Panc1 (cell line): ENCODE measurements around the gene IDE. TPM values are rescaled to one million over a fixed set of nuclear protein-coding genes. Genes with fewer than 3 reads are reported as not detected.

Experiments used
- ATAC-seq: fragments of 200-7000 bp; cut with Tn5 transposase; 2 replicates; pipeline ENCODE4 v1.9.1; 2020; ENCODE audit warnings: mild to moderate bottlenecking, moderate library complexity
- BruUV-seq: library from RNA; stranded (reverse); fragments of 400-500 nt; replicated peaks from 2 replicates; lab custom pipeline; 2021; lab: Mats Ljungman, UMichigan
- CTCF ChIA-PET: fragments of 300-600 bp; sonication (Branson Sonifier 250); formaldehyde crosslinking; loops from one replicate; lab custom pipeline; 2022; ENCODE audit warnings: antibody characterized with exemption; lab: Charles Lee
- POLR2A ChIA-PET: fragments of 300-600 bp; sonication (Branson Sonifier 250); formaldehyde crosslinking; loops from one replicate; lab custom pipeline; 2022; ENCODE audit warnings: antibody characterized with exemption; lab: Charles Lee
- DNase-seq: peaks from one replicate; pipeline ENCODE4 v3.0.0-alpha.2; 2010; ENCODE audit warnings: low read depth, low spot score
- H3K27ac ChIP-seq: 2 replicates; pipeline ENCODE4 v1.5.1; 2011; ENCODE audit warnings: mild to moderate bottlenecking, low read length, inconsistent platforms
- H3K27me3 ChIP-seq: fragments of 200-500 bp; sonication (Bioruptor generic); 2 replicates; pipeline ENCODE4 v1.6.0; 2014; ENCODE audit warnings: low read length, inconsistent platforms; ENCODE audit not compliant: control insufficient read depth, insufficient read depth
- H3K36me3 ChIP-seq: fragments of 200-500 bp; sonication (Bioruptor generic); 2 replicates; pipeline ENCODE4 v1.5.1; 2014; ENCODE audit warnings: inconsistent platforms, mild to moderate bottlenecking, low read length, moderate library complexity; ENCODE audit not compliant: control insufficient read depth, insufficient read depth
- H3K4me1 ChIP-seq: 2 replicates; pipeline ENCODE4 v1.5.1; 2011; ENCODE audit warnings: inconsistent platforms, mild to moderate bottlenecking, low read length, moderate library complexity; ENCODE audit not compliant: control insufficient read depth, insufficient read depth
- H3K4me3 ChIP-seq, 2 experiments: 2 replicates each; pipeline ENCODE4 v1.5.1; 2011 to 2012; ENCODE audit warnings: low read depth in 2 of 2, low read length in 2 of 2, mild to moderate bottlenecking in 2 of 2, inconsistent platforms in 1 of 2, moderate library complexity in 1 of 2
- H3K9me3 ChIP-seq: fragments of 200-500 bp; sonication (Bioruptor generic); 2 replicates; pipeline ENCODE4 v1.5.1; 2014; ENCODE audit warnings: low read depth, mild to moderate bottlenecking, inconsistent platforms, low read length, moderate library complexity; ENCODE audit not compliant: control insufficient read depth, insufficient read depth
- POLR2AphosphoS5 ChIP-seq: IDR thresholded peaks from 2 replicates; pipeline ENCODE4 v1.6.1; 2012; ENCODE audit warnings: mild to moderate bottlenecking, low read depth, low read length, moderate library complexity
- REST ChIP-seq, 2 experiments: IDR thresholded peaks; 2 replicates each; pipeline ENCODE4 v1.6.1; 2011 to 2012; ENCODE audit warnings: low read depth in 2 of 2, control low read depth in 1 of 2, low read length in 1 of 2, mild to moderate bottlenecking in 1 of 2, moderate library complexity in 1 of 2; ENCODE audit not compliant: insufficient read depth in 1 of 2
- SIN3A ChIP-seq: IDR thresholded peaks from 2 replicates; pipeline ENCODE4 v1.6.1; 2012; ENCODE audit warnings: low read depth, mild to moderate bottlenecking, low read length, moderate library complexity, borderline replicate concordance; ENCODE audit not compliant: insufficient read depth
- TCF7L2 ChIP-seq: IDR thresholded peaks from 2 replicates; pipeline ENCODE4 v1.6.1; 2011; ENCODE audit warnings: mild to moderate bottlenecking, low read depth, low read length, inconsistent platforms
- in situ Hi-C: cut with HindIII; loops from 2 replicates; pipeline ENCODE4 v1.10.0; 2016; ENCODE audit warnings: low sequenced_read_pairs, low pct_unique_long_range_greater_than_20kb
- intact Hi-C: fragments of 100-400 bp; cut with micrococcal nuclease; formaldehyde crosslinking; loops from one replicate; pipeline ENCODE4 v1.10.0; 2022; ENCODE audit not compliant: unreplicated experiment
- total RNA-seq: library from RNA; stranded (reverse); gene quantifications from one replicate; pipeline ENCODE4 v1.2.1, GENCODE V29; 2021; ENCODE audit not compliant: unreplicated experiment
- TF ChIP-seq, protein P1 (sequence below): fragments of 450-650 bp; IDR thresholded peaks from 2 replicates; pipeline ENCODE4 v1.5.1; 2017; ENCODE audit warnings: mild to moderate bottlenecking

IDE gene
- total RNA-seq, 1 experiment from 2014 or later: 79.0 TPM

DNA sequence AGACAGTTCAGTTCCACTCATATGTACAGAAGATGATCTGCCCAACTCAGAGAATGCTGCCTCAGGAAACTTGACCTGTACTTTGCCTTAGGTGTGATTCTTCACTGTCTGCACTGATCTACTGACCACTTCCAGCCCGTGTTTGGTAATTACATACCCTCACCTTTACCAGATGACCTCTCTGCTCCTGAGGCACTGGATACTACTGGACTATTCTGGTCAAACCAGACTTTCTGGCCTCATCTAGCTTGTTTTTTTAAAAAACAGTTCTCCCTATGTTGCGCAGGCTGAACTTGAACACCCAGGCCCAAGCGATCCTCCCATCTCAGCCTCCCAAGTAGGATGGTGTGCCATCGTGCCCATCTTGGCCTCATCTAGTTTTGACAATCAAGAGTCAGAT, 26.2 kb downstream of the IDE start:
- BruUV-seq: no TSS peak
- DNase-seq: no peak
- ATAC-seq: no peak
- no peak overlapping the region for H3K27ac ChIP-seq
- no peaks in the 10 kb centered on the region for H3K4me1 ChIP-seq
- in situ Hi-C loops: no loop called here
- H3K36me3 ChIP-seq: no peaks in the 10 kb centered on the region
- ChIA-PET CTCF (no interaction called here), POLR2A (no interaction called here)
- intact Hi-C loops: no loop called here
- H3K9me3 ChIP-seq: no peaks in the 10 kb centered on the region
- H3K27me3 ChIP-seq: no peaks in the 10 kb centered on the region
- TF ChIP-seq SIN3A (no peak), TCF7L2 (no peak), REST (IDR thresholded peaks at IDR 0.05; ENCODE audit: insufficient read depth in 1 of 2, low read depth in 2 of 2, low read length in 1 of 2) (no peak), POLR2AphosphoS5 (no peak)
- TF ChIP-seq, protein P1, sequence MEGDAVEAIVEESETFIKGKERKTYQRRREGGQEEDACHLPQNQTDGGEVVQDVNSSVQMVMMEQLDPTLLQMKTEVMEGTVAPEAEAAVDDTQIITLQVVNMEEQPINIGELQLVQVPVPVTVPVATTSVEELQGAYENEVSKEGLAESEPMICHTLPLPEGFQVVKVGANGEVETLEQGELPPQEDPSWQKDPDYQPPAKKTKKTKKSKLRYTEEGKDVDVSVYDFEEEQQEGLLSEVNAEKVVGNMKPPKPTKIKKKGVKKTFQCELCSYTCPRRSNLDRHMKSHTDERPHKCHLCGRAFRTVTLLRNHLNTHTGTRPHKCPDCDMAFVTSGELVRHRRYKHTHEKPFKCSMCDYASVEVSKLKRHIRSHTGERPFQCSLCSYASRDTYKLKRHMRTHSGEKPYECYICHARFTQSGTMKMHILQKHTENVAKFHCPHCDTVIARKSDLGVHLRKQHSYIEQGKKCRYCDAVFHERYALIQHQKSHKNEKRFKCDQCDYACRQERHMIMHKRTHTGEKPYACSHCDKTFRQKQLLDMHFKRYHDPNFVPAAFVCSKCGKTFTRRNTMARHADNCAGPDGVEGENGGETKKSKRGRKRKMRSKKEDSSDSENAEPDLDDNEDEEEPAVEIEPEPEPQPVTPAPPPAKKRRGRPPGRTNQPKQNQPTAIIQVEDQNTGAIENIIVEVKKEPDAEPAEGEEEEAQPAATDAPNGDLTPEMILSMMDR: no peak
- no peak overlapping the region for H3K4me3 ChIP-seq

DNA sequence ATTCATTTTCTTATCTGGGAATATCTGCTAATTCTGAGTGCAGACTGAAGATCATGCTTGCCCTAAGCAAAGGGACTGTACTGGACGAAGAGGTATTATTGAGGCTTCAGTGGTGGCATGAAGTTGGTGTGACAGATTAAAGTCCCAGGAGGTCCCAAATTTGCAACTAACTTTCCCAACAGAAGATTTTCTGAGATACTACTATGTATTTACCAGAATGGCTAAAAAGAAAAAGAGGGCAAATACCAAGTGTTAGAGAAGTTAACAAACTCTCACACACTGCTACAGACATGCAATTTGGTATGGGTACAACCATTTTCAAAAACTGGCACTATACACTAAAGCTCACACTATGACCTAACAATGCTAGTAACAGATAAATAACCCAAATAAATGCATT, 28.3 kb downstream of the IDE start:
- ATAC-seq (no peak), DNase-seq (no peak)
- H3K27me3 ChIP-seq: no peaks in the 10 kb centered on the region
- no peak overlapping the region for H3K27ac ChIP-seq
- no peaks in the 10 kb centered on the region for H3K9me3 ChIP-seq
- BruUV-seq: no TSS peak
- TF ChIP-seq, protein P1: no peak
- TF ChIP-seq REST (IDR thresholded peaks at IDR 0.05; ENCODE audit: insufficient read depth in 1 of 2, low read depth in 2 of 2, low read length in 1 of 2) (no peak), POLR2AphosphoS5 (no peak), TCF7L2 (no peak), SIN3A (no peak)
- CTCF ChIA-PET: no interaction called here
- H3K4me1 ChIP-seq: no peaks in the 10 kb centered on the region
- POLR2A ChIA-PET: no interaction called here
- H3K4me3 ChIP-seq: no peak overlapping the region
- in situ Hi-C loops: no loop called here
- intact Hi-C loops: no loop called here
- H3K36me3 ChIP-seq: no peaks in the 10 kb centered on the region
